Measurements from ENCODE around the gene NLGN1. TPM values are rescaled to one million over a fixed set of nuclear protein-coding genes. Genes with fewer than 3 reads are reported as not detected.

The NLGN1 gene
- total and polyA plus RNA-seq, 2 of the 8 experiments (the other 6 are each of a cell fraction or from before 2014, with no cell fraction given) = 7.8 to 14.8 TPM

DNA sequence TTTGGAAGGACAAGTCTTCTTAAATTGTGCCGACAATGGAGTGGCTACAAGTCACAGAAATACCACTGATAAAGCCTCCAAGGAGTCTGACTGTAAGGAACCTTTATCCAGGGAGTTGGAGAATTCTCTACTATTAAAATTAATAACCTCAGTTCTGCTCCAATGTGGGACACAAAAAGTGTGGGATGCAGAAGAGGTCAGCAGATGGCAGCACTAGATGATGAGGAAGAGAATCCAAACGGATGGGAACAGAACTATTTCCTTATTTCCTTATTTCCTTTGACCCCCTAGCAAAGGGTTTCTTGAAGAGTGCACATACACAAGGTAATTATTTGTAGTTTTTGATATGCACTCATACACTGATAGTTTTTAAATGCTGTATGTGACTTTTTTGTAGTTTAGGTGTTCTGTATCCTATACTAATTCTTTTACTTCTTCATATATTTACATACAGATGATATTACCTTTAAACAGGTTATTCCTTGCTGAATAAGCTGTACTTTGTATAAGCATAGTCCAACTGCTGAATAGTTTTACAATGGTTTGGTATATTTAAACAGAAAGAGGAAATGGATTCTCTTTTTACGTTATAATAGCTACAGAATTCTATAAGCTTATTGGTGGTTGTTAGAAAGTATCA lies 25.6 kb upstream of the NLGN1 start:
- no peaks in the 10 kb centered on the region; the same call in 1 of the 2 replicates for H3K23me2 ChIP-seq (ENCODE audit: low read depth, low read length)
- DNase-seq (ENCODE audit: low read depth in 1 of 2, low spot score in 2 of 2) = peak in 1 of 2 experiments; percentile 52
- H4K5ac ChIP-seq (ENCODE audit: insufficient read length, low read depth, low read length) = no peak overlapping the region
- no peak overlapping the region for H3K18ac ChIP-seq (ENCODE audit: extremely low read depth, low read length)
- H2BK120ac ChIP-seq (replicated peaks; ENCODE audit: low read depth, low read length) = no peak overlapping the region
- no peak overlapping the region for H4K8ac ChIP-seq (ENCODE audit: extremely low read depth, insufficient read depth, low read length)
- H3K27ac ChIP-seq (ENCODE audit: low read depth, low read length) = no peak overlapping the region
- H3K9ac ChIP-seq (replicated peaks in 1 of 4; ENCODE audit: extremely low read depth in 1 of 4, low read depth in 3 of 4, low read length in 3 of 4) = no peak overlapping the region
- no peak overlapping the region for H2BK5ac ChIP-seq (ENCODE audit: low read depth, low read length)
- H2BK20ac ChIP-seq (ENCODE audit: low read length) = no peak overlapping the region
- ChIA-PET CTCF (ENCODE audit: partially characterized antibody) (interaction anchor here (0.7 to 3.1 kb wide), 18 partner anchors 10 to 758 kb away, joined by 3 to 29 read pairs (median 4); no protein-coding TSS in a partner anchor), POLR2A (ENCODE audit: partially characterized antibody) (no interaction called here)
- 55% methylated on average over 3 of the region's 3 CpGs; no CpG with 5 or more reads in 1 of the 2 experiments for WGBS, 2 experiments (ENCODE audit: extremely low coverage in 1 of 2, insufficient coverage in 1 of 2, insufficient read length in 1 of 2, insufficient replicate concordance in 2 of 2, low coverage in 1 of 2, low lambda C conversion rate in 2 of 2, missing lambda C conversion rate in 1 of 2)
- no peak overlapping the region for H4K91ac ChIP-seq (replicated peaks; ENCODE audit: insufficient read length, low read length)
- H2AK5ac ChIP-seq (ENCODE audit: low read depth, low read length) = no peak overlapping the region
- no peak overlapping the region for H2BK15ac ChIP-seq (ENCODE audit: low read length)
- H3K9me3 ChIP-seq (ENCODE audit: insufficient read depth in 2 of 2, low read depth in 1 of 2, low read length in 1 of 2) = no peaks in the 10 kb centered on the region
- H3K4ac ChIP-seq (replicated peaks; ENCODE audit: insufficient read length, low read depth, low read length) = no peak overlapping the region
- H2AFZ ChIP-seq (ENCODE audit: low read length) = peak overlapping the region; percentile 20; the same call in 1 of the 2 replicates
- H3K27me3 ChIP-seq (replicated peaks in 1 of 4; ENCODE audit: control insufficient read depth in 3 of 4, extremely low read depth in 1 of 4, insufficient read depth in 3 of 4, low read length in 3 of 4) = no peaks in the 10 kb centered on the region
- no peak overlapping the region for H3K4me2 ChIP-seq (ENCODE audit: insufficient read depth in 1 of 2, low read depth in 2 of 2, low read length in 2 of 2)
- no peaks in the 10 kb centered on the region for H3K36me3 ChIP-seq (ENCODE audit: control insufficient read depth in 2 of 4, insufficient read depth in 4 of 4, low read length in 3 of 4)
- no peak overlapping the region for H2BK12ac ChIP-seq (ENCODE audit: low read depth, low read length)
- peak; percentile 79 for FAIRE-seq
- H3K4me1 ChIP-seq (replicated peaks in 1 of 4; ENCODE audit: control insufficient read depth in 3 of 4, insufficient read depth in 4 of 4, low read length in 3 of 4) = peaks cover 0 to 2% (median 0%) of the 10 kb centered on the region in 4 experiments; a peak in 1 of 7 replicates
- H3K14ac ChIP-seq (ENCODE audit: insufficient read length) = no peak overlapping the region
- H3K4me3 ChIP-seq (ENCODE audit: extremely low read depth in 1 of 4, insufficient read depth in 2 of 4, low read depth in 3 of 4, low read length in 4 of 4) = no peak overlapping the region
- no peaks in the 10 kb centered on the region for H3K79me2 ChIP-seq (ENCODE audit: control insufficient read depth in 1 of 2, insufficient read depth in 2 of 2, low read length in 2 of 2)
- H3K23ac ChIP-seq (ENCODE audit: insufficient read length) = no peak overlapping the region
- no peak overlapping the region for H3K56ac ChIP-seq (replicated peaks; ENCODE audit: insufficient read length, low read depth, low read length)
- H3K79me1 ChIP-seq (ENCODE audit: low read depth, low read length) = no peaks in the 10 kb centered on the region
- H4K20me1 ChIP-seq (replicated peaks in 1 of 2; ENCODE audit: control insufficient read depth in 1 of 2, insufficient read depth in 2 of 2, low read length in 2 of 2) = no peaks in the 10 kb centered on the region
- TF ChIP-seq CTCF (IDR thresholded peaks at IDR 0.05; ENCODE audit: control extremely low read depth in 1 of 3, insufficient read depth in 1 of 3, low read depth in 1 of 3, low read length in 3 of 3) (peak in 2 of 3 experiments; percentile 39 to 72; a peak in 2 of 4 replicates), MAX (IDR thresholded peaks at IDR 0.05) (no peak), RAD21 (IDR thresholded peaks at IDR 0.05 in 1 of 2, conservative IDR thresholded peaks at IDR 0.05 in 1 of 2; ENCODE audit: low read depth in 2 of 2, low read length in 2 of 2) (peak; percentile 66 to 69), ATF3 (IDR thresholded peaks at IDR 0.05; ENCODE audit: insufficient read depth, low read depth, low read length) (no peak)
- TF ChIP-seq, protein P1, sequence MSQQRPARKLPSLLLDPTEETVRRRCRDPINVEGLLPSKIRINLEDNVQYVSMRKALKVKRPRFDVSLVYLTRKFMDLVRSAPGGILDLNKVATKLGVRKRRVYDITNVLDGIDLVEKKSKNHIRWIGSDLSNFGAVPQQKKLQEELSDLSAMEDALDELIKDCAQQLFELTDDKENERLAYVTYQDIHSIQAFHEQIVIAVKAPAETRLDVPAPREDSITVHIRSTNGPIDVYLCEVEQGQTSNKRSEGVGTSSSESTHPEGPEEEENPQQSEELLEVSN (IDR thresholded peaks at IDR 0.05) = no peak
